ENCODE measurements around the gene MRPL28. TPM values are rescaled to one million over a fixed set of nuclear protein-coding genes. Genes with fewer than 3 reads are reported as not detected.
"Not testable (repeated sequence)": the region's sequence is repeated elsewhere in the genome, so short reads cannot be mapped to it uniquely, and the experiment has no call there.

MRPL28 gene
- total RNA-seq, 4 donors from 2014 or later = 58.3 to 73.4 (median 61.3) TPM

DNA sequence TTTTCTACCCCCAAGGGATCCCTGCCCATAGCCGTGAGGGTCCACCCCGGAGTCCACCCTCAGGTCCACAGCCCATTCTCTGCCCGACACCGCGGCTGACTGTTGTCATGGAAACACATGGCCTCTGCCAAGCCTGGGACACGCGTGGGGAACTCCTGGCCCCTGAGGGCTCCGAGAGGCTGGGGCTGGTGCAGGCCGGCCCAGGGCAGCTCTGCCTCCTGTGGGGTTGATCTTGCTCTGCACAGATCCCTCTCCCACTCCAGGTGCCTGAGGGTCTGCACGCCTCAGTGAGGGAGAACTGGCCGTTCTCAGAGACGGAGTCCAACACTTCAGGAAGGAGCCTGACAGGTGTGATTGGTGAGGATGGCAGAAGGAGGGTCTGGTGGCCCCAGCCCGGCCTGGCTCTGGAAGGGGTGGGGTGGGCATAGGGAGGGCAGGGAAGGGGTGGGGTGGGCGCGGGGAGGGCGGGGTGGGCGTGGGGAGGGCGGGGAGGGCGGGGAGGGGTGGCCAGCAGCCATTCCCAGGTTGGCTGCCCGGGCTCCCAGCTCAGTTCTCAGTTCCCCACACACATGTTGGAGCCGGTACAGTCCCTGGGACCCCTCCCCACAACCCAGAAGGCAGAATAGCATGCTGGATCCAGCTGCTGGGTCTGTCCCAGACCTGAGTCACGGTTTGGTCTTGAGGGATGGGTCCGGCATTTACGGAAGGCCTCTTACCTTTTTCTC, 6.4 kb downstream of the MRPL28 start:
- Histone ChIP-seq H3K4me1 (peaks cover 0 to 4% (median 2%) of the 10 kb centered on the region in 4 donors), H3K27ac (no peak overlapping the region), H3K4me3 (no peak overlapping the region), H3K36me3 (peaks cover 0 to 24% (median 0%) of the 10 kb centered on the region in 3 donors), H3K9me3 (no peaks in the 10 kb centered on the region), H3K27me3 (no peaks in the 10 kb centered on the region)
- no peak for TF ChIP-seq POLR2A (IDR thresholded peaks at IDR 0.05)
- TF ChIP-seq, protein P1, sequence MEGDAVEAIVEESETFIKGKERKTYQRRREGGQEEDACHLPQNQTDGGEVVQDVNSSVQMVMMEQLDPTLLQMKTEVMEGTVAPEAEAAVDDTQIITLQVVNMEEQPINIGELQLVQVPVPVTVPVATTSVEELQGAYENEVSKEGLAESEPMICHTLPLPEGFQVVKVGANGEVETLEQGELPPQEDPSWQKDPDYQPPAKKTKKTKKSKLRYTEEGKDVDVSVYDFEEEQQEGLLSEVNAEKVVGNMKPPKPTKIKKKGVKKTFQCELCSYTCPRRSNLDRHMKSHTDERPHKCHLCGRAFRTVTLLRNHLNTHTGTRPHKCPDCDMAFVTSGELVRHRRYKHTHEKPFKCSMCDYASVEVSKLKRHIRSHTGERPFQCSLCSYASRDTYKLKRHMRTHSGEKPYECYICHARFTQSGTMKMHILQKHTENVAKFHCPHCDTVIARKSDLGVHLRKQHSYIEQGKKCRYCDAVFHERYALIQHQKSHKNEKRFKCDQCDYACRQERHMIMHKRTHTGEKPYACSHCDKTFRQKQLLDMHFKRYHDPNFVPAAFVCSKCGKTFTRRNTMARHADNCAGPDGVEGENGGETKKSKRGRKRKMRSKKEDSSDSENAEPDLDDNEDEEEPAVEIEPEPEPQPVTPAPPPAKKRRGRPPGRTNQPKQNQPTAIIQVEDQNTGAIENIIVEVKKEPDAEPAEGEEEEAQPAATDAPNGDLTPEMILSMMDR (IDR thresholded peaks at IDR 0.05) = no peak
- no peak for DNase-seq

DNA sequence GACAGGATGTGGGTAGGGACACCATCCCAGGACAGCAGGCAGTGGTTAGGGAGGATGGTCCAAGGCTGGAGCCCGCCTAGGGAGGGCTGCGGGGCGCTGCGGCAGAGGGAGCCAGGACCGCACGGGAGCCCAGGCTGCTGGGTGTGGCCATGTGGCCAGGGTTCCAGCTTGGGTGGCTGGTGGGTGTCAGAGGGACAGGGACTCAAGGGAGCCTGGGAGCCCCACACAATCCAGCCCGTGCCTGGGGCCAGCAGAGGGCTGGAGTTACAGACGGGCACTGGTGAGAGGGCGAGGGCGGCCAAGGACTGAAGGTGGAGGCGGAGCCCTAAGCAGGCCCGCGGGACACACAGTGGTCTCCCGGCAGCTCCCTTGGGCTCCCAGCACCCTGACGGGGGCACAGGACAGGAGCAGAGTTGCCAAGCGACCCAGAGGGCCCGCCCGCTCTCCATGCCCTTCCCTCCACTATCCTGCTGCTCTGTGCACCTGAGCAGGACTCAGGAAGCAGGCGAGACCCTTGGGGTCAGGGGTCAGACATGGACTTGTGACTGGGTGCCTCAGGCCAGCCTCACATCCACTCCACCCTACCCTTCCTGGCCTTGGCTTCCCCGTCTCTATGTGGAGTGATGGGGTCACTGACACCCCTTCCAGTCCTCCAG, 7.1 kb downstream of the MRPL28 start:
- Histone ChIP-seq H3K36me3 (peaks cover 0 to 17% (median 0%) of the 10 kb centered on the region in 3 donors), H3K9me3 (no peaks in the 10 kb centered on the region), H3K27me3 (no peaks in the 10 kb centered on the region), H3K4me1 (peaks cover 0 to 4% (median 2%) of the 10 kb centered on the region in 4 donors), H3K27ac (no peak overlapping the region), H3K4me3 (no peak overlapping the region)
- DNase-seq = no peak
- TF ChIP-seq, protein P1 (IDR thresholded peaks at IDR 0.05) = no peak
- TF ChIP-seq POLR2A (IDR thresholded peaks at IDR 0.05) = no peak

DNA sequence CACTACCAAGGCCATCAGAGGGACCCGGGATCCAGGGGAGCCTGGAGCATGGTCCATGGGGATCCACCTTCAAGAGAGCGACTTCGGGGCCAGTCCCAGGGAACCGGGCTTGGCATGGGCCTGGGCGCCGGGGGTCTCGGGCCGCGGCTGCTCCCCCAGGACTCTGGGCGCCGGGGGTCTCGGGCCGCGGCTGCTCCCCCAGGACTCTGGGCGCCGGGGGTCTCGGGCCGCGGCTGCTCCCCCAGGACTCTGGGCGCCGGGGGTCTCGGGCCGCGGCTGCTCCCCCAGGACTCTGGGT, 7.7 kb downstream of the MRPL28 start:
- not testable (repeated sequence) for H3K27ac ChIP-seq, DNase-seq, H3K4me1 ChIP-seq, H3K4me3 ChIP-seq, H3K9me3 ChIP-seq, H3K27me3 ChIP-seq
- H3K36me3 ChIP-seq = peaks cover 0 to 11% (median 0%) of the 10 kb centered on the region in 3 donors

DNA sequence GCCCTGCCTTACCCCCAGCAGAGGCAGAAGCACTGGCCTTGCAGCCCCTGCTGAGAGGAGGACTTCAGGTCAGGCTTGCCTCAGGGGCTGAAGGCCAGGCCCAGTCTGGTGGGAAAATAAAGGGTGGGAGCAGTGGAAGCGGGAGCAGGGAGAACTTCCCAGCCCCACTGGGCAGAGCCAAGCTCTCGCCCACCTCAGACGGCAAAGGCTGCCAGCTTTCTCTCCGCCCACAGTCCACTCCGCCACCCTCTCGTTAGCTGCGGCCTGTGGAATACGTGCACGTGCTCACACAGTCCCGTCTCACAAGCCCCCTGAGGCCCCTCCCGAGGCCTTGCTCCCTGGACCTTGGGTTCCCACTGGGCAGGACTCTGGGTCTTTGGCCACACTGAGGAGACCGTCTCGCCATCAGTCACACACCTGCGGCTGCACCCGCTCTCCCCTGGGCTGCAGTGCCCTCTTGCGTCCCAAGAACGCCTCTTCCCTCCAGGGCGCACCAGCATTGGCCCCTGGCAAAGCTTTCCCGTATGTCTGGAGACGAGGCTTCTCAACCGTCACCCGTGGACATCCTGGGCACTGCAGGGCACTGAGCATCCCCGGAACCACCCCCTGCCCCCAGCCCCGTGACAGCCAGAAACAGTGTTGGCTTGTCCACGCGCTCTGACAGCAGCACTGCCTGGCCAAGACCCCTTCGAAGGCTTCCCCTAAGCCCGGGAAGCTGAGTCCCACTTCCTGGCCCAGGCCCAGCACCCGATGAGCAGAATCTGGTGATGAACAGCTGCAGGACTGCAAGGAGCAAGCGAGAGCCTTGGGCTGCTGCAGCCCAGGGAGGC, 8.3 kb downstream of the MRPL28 start:
- Histone ChIP-seq H3K4me1 (peaks cover 0 to 4% (median 2%) of the 10 kb centered on the region in 4 donors), H3K36me3 (peaks cover 0 to 6% (median 0%) of the 10 kb centered on the region in 3 donors), H3K27me3 (no peaks in the 10 kb centered on the region), H3K4me3 (no peak overlapping the region), H3K9me3 (no peaks in the 10 kb centered on the region), H3K27ac (no peak overlapping the region)
- TF ChIP-seq, protein P1 (IDR thresholded peaks at IDR 0.05) = peak; percentile 61 to 91 (median 81)
- no peak for TF ChIP-seq POLR2A (IDR thresholded peaks at IDR 0.05)
- peak; percentile 66 to 90 (median 87) for DNase-seq

DNA sequence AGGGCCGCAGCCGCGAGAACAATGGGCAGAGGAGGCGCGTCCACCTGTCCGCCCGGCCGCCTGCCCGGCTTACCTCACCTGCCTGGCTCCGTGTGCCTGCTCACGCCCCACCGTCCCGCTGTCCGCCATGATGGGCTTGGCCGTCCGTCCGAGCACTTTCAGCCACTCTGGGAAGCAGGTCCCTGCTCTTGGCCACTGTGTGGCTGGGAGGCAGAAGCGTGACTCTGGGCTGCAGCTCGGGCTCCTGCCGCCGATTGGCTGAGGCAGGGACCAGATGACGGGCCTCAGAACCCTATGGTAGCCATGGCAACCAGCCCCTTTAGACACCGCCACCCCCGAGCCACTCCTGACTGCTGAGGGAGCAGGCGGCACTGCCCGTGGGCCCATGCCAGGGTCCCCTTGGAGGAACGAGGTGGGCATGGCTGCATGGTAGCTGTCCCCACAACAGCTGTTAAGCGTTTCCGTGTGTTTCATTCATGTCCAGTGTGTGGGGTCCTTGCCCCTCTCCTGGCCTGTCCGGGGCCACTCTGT, 8.9 kb downstream of the MRPL28 start:
- Histone ChIP-seq H3K9me3 (no peaks in the 10 kb centered on the region), H3K36me3 (no peaks in the 10 kb centered on the region), H3K27ac (no peak overlapping the region), H3K4me1 (peaks cover 0 to 4% (median 2%) of the 10 kb centered on the region in 4 donors), H3K27me3 (no peaks in the 10 kb centered on the region), H3K4me3 (no peak overlapping the region)
- no peak for TF ChIP-seq POLR2A (IDR thresholded peaks at IDR 0.05)
- TF ChIP-seq, protein P1 (IDR thresholded peaks at IDR 0.05) = no peak
- no peak for DNase-seq

All from Peyer's patch (tissue), 4 donors.